GM10266 (cell line): ENCODE measurements around the gene MED16.
"Not testable (repeated sequence)": the region's sequence is repeated elsewhere in the genome, so short reads cannot be mapped to it uniquely, and the experiment has no call there.

Experiments
- DNase-seq: peaks from one replicate; pipeline ENCODE4 v3.0.0; 2012; ENCODE audit errors: extremely low spot score
- CTCF ChIP-seq: IDR thresholded peaks from 2 replicates; pipeline ENCODE4 v1.5.1; 2012; ENCODE audit warnings: mild to moderate bottlenecking, low read depth; ENCODE audit not compliant: control insufficient read depth, insufficient read depth; ENCODE audit errors: missing control alignments

MED16 gene

DNA sequence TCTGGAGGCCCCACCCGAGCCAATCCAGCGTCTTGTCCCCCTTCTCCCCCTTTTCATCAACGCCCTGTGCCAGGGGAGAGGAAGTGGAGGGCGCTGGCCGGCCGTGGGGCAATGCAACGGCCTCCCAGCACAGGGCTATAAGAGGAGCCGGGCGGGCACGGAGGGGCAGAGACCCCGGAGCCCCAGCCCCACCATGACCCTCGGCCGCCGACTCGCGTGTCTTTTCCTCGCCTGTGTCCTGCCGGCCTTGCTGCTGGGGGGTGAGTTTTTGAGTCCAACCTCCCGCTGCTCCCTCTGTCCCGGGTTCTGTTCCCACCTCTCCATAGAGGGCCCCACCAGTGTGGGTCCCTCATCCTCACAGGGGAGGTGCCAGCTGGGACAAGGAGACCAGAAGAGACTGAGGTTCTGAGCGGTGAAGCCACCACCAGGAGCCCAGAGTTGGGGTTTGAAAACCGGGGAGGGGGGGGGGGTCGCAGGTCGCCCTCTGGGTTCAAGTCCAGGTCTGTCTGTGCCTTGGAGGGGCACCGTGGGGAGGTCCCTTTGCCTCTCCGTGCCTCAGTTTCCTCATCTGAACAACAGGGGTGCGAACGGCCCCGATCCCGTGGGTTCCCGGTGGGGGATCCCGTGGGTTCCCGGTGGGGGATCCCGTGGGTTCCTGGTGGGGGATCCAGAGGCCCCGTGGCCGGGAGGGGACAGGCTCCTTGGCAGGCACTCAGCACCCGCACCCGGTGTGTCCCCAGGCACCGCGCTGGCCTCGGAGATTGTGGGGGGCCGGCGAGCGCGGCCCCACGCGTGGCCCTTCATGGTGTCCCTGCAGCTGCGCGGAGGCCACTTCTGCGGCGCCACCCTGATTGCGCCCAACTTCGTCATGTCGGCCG lies 40.6 kb downstream of the MED16 start, which contains the start of gene ELANE:
TSS of gene ELANE (plus strand) at position 168 of the 878 bp plus-strand sequence. CDS start at position 194, 26 bp downstream.
- no peak for TF ChIP-seq CTCF
- no peak for DNase-seq

DNA sequence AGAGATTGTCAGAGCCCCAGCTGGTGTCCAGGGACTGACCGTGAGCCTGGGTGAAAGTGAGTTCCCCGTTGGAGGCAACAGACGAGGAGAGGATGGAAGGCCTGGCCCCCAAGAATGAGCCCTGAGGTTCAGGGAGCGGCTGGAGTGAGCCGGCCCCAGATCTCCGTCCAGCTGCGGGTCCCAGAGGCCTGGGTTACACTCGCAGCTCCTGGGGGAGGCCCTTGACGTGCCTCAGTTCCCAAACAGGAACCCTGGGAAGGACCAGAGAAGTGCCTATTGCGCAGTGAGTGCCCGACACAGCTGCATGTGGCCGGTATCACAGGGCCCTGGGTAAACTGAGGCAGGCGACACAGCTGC lies 42.0 kb downstream of the MED16 start:
- no peak for TF ChIP-seq CTCF
- no peak for DNase-seq

DNA sequence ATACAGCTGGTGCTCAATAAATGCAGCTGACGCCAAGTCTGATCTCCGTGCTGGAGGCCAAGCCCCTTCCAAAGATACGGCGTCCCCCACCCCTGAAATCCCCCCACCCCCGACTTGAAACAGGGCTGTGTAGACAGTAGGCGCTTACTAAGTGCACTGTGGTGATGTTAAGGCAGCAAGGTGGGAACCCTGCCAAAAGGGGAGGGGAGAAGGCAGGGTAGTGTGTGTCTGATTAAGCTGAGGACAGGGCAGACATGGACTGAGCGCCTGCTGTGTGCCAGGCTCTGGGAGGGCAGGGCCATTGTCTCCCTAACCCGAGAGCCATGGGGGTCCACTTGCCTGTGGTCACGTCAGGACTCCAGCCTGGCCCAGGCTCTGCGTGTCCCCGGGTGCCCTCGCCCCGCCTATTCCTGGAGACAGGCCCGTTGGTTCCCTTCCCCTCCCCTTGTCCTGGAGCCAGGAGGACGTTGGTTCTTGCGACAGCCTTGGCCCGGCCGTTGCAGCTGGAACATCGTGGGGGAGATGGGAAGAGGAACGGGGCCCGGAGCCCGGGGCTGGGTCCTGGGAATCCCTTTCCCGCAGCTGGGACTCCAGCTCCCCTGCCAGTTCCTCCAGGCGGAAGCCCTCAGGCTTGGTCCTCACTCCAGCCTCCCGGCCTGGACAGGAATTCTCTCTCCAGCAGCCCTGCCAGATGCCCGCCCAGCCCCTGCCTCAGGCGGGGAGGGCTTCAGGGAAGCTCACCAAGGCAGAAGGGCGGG lies 42.6 kb downstream of the MED16 start:
- TF ChIP-seq CTCF = no peak
- DNase-seq = no peak

DNA sequence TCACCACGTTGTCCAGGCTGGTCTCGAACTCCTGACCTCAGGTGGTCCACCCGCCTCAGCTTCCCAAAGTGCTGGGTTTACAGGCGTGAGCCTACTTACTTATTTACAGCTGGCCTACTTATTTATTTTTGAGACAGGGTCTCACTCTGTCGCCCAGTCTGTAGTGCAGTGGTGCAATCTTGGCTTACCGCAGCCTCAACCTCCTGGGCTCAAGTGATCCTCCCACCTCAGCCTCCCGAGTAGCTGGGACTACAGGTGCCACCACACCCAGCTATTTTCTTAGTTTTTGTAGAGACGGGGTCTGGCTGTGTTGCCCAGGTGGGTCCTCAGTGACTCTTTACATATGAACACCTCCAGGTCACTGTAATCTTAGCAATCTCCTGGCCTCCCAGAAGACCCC lies 43.8 kb downstream of the MED16 start:
- not testable (repeated sequence) for DNase-seq

DNA sequence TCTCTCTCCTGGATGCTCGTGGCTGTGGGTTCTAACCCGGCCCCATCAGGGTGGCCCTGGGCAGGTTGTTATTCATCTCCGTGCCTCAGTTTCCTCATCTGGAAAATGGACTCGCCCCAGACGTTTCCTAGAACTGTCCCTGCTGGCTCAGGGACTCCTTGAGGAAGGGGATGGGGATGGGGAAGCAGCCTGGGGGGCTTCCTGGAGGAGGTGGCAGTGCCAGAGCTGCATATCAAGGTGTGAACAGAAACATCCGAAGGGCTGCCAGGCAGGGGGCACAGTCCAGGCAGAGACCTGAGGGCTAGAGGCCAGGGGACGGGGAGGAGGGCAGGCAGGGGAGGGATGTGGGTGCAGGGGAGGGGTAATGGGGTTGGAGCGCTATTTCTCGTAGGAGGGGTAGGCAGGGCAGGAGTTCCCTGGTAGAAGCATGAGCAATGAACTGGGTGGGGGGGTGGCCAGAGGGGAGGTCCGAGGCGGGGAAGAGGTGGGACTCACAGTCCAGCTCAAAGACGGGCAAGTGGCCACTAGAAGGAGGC lies 44.5 kb downstream of the MED16 start:
- no peak for DNase-seq
- no peak for TF ChIP-seq CTCF

DNA sequence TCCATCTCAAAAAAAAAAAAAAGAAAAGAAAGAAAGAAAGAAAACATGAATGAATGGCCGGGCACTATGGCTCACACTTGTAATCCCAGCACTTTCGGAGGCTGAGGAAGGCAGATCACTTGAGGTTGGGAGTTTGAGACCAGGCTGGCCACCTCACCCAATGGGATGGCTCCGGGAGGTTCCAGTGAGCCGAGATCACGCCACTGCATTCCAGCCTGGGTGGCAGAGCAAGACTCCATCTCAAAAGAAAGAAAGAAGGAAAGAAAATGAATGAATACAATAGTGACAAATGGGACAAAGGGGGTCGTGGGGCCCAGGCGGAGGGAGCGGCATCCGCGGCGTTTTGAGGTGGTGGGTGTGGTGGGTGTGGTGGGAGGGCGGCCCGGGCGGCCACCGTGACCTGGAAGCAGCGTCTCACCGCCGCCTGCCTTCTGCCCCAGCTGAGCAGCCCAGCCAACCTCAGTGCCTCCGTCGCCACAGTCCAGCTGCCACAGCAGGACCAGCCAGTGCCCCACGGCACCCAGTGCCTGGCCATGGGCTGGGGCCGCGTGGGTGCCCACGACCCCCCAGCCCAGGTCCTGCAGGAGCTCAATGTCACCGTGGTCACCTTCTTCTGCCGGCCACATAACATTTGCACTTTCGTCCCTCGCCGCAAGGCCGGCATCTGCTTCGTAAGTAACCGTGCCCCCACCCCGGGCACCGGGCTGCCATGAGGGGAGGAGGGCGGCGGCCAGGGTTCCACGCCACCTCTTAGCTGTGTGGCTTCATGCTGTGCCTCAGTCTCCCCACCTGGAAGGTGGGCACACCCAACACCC lies 47.1 kb downstream of the MED16 start:
- no peak for TF ChIP-seq CTCF
- DNase-seq = no peak

GRCh38 chr19:844546-844971 lies 48.4 kb downstream of the MED16 start:
- no peak for TF ChIP-seq CTCF
- DNase-seq = no peak
